Hematopoietic multipotent progenitor cell treated with erythropoietin and hydrocortisone succinate and interleukin-3 and kit ligand, for 15 days (in vitro differentiated cells): Measurements from ENCODE around the gene CKAP5.
"Not testable (repeated sequence)": the region's sequence is repeated elsewhere in the genome, so short reads cannot be mapped to it uniquely, and the experiment has no call there.

Experiments used
- DNase-seq: peaks from one replicate; pipeline ENCODE4 v3.0.0-alpha.2; 2015; ENCODE audit warnings: low spot score

The CKAP5 gene

DNA sequence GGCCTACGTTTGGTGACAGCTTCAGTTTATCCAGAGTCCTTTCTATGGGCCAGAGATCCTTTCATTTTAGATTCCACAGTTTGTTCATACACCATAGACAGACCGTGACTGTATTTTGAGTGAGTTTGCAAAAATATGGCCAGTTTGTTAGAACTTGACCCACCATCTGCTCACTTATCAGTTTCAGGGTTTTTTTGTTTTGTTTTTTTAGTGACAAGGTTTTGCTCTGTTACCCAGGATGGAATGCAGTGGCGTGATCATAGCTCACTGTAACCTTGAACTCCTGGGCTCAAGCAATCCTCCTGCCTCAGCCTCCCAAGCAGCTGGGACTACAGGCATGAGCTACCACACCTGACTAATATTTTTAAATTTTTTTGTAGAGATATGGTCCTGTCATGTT lies 9.1 kb upstream of the CKAP5 start:
- DNase-seq: no peak

DNA sequence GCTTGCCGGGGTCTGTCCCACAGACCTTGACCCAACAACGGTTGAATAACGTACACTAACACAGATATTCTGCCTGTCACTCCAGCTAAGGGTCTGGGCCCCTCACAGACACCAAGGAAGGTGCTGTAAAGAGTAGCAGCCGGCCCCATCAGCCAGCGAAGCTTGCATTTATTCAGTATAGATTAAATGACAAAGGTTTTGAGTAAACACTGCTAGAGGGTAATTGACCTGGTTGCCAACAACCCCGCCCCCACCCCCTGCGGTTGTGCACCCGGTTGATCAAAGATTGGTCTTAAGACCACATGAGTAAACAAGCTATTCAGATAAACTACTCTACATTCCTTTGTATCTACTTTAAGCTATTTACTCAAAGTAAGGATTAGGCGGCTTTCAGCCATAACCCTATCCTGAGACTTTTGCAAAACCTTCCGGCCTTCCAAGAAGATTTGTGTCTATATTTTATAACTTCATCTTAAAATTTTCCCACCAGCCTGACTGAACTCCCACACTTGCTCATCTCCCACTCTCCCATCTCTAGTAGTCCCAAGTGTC lies 4.8 kb upstream of the CKAP5 start:
- DNase-seq: no peak

DNA sequence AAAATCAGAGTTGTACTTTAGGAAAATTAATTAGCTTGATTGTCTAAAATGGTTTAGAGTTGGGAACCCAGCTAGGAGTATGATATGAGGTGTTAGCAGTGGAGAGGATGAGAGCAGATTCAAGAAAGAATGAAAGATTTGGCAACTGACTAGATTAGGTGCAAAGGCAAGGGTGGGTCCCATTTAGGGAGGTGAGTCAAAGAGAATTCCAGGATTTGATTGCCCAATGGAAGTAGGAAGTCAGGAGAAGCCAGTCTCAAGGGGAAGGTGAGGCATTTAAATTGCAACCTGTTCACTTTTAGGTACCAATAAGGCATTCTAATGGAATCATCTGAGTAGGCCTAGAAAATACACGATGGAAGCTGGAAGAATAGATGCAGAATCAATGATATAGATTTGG lies 3.6 kb upstream of the CKAP5 start:
- no peak for DNase-seq

DNA sequence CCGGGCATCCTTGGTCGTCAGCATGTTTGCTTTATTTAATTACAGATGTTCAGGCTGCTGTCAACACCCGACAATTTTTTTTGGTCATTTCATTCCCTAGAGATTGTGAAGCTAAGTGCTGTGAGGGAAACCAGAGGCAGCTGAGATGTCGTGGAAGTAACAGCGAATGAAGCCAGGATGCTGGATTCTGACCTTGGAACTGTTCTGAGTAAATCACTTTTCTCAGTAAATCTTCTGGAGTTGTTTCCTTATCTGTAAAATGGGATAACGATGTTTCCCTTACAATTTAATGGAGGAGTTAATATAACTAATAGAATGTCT lies 390 bp upstream of the CKAP5 start:
- no peak for DNase-seq

DNA sequence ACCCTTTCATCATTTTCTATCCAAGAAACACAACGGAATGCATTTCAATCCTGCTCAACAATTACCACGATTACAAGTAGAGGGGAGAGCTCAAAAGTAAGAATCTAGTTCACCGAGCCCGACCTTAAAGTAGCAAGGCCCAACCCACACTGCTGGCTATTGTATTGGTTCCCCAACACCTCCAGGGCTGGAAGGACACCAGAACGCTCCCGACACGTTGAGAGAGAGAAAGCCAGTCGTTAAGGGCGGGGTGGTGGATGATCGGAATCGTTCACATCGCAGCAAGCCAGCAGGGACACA lies 690 bp downstream of the CKAP5 start:
- DNase-seq: no peak

DNA sequence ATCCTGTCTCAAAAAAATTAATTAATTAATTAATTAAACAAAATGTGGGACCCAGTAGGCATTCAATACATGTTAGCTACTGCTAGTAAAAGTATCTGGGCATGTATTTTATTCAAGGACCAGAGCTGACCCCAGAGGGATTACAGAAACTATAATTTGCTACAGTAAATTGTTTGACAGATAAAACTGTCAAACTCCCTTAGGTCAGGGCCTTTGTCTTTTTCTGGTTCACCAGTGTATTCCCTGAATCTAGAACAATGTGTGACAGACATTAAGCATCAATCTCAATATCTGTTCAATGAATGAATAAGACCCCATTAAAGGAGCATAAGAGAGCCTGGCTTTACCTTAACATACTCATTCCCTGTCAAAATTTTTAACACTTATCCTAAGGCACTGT lies 6.0 kb downstream of the CKAP5 start:
- no peak for DNase-seq

DNA sequence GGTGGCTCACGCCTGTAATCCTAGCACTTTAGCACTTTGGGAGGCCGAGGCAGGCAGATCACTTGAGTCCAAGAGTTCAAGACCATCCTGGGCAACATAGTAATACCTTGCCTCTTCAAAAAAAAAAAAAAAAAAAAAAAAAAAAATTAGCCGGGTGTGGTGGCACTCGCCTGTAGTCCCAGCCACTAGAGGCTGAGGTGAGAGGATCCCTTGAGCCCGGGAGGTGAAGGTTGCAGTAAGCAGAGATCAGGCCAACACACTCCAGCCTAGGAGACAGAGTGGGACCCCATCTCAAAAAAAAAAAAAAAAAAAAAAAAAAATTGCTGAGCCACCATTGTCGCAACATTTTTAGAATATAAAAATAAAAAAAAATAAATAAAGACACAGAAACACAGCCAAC lies 7.6 kb downstream of the CKAP5 start:
- no peak for DNase-seq

DNA sequence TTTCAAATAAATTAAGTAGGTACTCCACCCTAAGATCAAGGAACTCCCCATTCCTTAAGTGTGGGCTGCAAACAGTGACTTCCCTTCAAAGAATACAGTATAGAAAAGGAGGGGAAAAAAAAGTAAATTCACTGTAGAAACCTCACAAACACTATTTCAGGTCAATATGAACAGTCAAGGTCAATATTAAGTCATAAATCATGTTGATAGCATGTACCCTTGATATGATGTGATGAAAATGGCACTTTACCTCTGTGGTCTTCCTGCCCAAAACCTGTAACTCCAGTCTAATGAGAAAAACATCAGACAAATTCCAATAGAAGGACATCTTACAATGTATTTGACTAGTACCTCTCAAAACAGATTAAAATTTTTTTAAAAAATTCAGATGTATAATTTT lies 8.2 kb downstream of the CKAP5 start:
- no peak for DNase-seq

DNA sequence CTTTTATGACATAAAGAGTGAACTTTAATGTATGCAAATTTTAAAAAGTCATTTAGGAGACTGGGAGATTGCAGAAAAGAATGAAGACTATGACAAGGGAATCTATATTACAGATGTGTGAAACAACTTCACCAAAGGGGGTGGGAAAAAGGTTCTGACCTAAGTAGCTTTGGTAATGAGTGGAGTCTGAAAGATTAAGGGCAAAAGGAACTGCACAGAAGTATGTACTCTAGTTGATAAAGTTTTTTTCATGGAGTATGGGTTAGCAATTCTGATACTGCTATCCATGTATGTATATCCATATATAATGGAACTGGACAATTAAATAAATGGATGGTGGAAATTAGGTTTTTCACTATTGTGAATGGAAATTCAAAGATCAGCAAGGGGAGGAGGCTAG lies 9.2 kb downstream of the CKAP5 start:
- DNase-seq: no peak

DNA sequence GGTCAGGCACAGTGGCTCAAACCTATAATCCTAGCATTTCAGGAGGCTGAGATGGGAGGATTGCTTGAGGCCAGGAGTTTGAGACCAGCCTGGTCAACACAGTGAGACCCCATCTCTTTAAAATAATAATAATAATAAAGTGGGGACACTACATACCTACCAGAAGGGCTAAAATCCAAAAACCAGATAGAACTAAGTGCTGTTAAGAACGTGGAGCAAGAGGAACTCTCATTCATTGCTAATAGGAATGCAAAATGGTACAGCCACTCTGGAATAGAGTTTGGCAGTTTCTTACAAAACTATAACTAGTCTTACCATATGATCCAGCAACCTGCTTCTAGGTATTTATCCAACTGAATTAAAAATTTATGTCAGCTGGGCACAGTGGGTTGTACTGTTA lies 9.6 kb downstream of the CKAP5 start:
- no peak for DNase-seq

DNA sequence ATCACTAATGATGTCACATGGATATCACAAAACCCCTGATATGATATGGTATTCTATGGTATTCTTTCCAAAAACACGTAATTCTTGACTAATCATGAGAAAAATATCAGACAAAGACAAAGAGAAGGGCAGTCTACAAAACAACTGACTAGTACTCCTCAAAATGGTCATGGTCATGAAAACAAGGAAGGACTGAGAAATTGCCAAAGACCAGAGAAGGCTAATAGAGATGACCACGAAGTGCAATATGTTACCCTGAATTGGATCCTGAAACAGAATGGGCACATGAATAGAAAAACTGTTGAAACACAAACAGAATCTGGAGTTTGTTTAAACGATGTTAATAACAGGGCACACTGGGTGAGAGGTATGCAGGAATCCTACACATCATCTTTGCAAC lies 10.2 kb downstream of the CKAP5 start:
- DNase-seq: no peak

DNA sequence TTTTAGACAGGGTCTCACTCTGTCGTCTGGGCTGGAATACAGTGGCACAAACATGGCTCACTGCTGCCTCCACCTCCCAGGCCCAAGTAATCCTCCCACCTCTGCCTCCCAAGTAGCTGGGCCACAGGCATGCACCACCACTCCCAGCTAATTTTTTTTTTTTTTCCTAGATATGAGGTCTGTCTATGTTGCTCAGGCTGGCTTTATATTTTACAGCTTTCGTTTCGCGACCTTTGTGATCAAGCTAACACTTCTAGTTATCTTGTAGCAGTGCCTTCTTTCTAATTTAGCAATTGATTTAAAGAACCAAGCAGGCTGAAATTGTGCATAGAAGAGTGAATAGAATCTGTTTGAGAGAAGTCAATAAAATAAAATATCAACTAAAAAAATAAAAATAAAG lies 11.3 kb downstream of the CKAP5 start:
- no peak for DNase-seq

DNA sequence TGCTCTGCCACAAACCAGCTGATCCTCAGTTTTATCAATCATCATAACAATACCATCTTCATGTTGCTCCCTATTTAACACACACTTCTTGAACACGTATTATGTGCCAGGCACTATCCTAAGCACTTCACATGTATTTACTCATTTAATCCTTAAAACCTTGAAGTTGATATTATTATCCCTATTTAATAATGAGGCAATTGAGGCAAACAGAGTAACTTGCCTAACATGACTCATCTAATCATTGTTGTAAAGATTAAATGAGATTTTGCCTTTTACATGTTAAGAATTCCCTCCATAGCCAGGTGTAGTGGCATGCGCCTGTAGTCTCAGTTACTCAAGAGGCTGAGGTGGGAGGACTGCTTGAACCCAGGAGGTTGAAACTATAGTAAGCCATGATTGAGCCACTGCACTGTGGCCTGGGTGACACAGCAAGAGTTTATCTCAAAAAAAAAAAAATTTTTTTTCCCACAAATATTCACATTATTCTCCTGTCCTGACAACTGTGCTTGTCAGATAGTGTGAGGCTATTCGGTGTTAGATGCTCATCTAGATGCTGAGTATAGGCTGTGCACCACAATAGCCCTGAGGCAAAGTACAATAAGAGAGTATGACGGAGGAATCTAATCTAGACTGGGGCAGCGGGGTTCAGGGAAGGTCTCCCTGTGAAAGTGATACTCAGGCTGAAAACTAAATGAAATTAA lies 13.4 kb downstream of the CKAP5 start:
- DNase-seq: no peak

DNA sequence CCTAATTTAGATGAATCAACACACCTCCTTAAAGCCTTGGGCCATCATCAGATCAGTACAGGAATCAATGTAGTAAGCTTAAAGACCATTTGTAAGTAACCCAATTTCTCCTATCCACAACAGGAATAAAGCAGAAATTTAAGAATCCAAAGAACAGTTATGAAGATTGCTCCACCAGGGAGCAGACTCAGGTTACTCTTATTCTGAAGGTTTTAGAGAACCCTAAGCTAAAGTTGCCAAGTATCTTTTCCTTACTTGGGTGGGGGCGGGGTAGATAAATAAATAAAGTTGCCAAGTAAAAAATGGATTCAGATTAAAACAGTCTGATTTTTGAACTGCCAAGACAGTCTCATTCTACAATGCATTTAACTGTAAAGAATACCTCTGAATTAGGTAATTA lies 18.1 kb downstream of the CKAP5 start:
- DNase-seq: no peak

DNA sequence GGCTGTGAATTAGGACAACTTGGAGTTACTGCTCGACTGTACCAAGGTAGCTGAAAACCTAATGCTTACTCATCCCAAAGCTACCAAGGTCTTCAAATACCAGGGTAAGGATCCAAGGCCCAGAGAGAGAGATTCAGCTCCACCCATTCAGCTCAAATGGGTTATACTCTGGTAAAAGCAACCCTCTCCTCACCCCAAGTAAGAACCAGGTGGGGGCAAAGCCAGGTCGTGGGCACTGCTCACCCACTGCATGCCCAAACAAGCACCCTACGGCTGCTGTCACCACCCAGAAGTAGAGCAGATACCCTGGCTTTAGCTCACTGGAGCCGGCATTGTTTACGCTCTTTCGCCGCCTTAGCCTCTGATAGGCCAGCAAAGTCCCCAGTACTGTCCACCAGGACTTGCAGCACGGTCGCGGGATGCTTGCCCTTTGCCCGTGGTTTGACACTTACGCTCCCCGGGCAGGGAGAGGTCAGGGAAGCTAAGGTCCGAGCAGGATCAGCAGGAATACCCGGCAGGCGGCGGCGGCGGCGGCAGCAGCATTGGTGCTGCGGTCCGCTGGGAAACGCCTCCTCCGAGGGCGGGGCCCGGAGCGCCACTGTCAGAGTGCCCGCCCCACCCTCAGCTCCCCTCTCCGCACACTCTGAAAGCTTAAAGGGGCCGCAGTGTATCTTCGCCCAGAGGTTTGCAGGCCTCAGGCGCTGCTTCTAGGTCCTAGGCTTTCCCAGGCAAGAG lies 19.6 kb downstream of the CKAP5 start:
- DNase-seq: peak; percentile 85

DNA sequence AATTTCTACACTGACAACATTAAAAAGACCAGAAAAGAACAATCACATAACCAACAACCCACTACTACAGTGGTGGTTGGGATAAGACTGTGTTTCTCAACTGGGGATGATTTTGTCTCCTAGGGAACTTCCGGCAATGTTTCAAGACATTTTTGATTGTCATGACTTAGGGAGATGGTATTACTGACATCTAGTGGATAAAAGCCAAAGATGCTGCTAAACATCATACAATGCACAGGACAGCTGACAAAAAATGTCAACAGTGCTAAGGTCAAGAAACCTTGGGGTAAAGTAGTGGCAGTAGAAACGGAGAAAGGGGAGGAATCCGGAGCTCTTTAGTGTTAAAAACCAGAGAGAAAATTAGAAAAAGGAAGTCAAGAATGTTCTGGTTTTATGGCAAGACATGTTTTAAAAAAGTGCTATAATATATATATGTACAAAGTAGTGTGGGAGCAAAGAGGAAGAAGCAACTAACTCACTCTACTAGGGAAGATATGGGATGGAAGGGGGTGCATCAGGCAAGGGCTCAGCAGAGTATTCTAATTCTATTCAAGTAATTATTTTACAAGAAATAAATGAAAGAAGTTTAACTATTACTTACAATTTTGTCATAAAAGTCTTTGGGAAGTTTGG lies 37.2 kb downstream of the CKAP5 start:
- DNase-seq: no peak

DNA sequence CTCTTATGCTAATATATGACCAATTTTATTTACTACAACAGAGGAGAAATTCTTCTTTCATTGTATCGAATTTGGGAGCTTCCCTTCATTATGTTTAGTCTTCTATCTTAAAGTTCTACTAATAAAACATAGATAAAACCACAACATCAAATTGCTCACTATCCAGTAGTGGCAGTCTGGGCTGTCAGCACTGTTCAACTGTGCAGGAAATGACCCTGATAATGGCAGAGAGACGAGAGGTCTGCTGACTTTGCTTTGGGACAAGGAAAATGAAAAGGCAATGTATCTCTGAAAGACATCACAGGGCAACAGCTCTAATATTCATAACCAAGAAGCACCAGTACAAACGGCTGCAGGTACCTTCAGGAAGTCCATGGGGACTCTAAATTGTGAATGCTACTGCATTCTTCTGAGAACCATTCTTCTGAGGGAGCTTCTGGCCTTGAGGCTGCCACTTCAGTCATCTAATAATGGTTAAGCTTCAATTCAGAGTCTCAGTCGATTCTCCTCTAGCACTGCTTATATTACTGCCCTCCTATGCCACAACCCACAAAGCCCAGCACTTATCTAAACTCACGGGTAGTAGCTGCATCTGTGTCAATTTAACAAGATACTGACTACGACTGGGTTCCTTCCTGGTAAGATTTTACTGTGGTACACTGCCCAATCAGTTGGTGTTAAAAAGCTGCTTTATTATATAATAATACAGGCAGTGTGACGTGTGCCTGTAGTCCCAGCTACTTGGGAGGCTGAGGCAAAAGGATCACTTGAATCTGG lies 44.2 kb downstream of the CKAP5 start:
- no peak for DNase-seq

DNA sequence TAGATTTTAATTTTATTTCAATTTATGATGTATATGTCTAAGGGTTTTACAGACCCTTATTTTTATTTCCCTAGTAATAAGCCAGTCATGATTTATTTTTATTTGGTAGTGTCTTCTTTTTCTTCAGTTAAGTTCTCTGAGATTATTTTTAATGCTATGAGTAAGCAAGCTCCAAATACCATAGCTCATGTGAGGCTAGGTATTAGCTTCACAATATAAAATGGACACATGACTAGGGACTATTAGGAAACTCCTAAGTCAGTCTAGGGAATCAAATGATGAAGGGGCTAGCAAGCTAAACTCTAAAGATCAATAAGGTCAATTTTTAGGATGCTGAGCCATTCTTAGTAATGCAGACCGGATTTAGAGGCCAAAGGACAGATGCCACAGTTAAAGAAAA lies 45.9 kb downstream of the CKAP5 start:
- DNase-seq: no peak

DNA sequence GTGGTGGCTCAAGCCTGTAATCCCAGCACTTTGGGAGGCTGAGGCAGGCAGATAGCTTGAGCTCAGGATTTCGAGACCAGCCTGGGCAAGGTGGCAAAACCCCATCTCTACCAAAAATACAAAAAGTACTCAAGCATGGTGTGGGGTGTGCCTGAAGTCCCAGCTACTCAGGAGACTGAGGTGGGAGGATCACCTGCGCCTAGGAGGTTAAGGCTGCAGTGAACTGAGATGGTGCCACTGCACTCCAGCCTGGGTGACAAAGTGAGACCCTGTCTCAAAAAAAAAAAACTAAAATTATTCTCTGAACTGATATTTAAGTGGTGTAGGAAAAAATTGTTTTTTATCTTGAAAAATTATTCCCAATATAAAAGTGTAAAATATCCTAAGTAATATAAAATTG lies 46.4 kb downstream of the CKAP5 start:
- not testable (repeated sequence) for DNase-seq

DNA sequence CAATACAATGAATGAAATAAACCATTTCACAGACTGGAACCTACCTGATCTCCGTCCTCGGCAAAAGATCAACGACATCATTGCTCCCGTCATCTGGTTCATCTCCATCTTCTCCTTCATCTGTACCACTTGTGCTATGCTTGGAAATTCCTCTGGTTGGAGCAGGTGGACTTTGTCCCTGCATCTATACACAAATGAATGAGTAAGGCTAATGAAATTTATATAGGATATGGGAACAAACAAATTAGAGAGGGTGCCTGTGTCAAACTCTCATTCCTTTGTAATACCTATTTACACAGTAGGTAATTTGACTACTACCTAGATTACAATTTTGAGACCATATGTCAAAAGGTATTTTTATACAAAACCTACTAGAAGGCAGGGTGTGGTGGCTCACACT lies 67.7 kb downstream of the CKAP5 start:
- DNase-seq: no peak

DNA sequence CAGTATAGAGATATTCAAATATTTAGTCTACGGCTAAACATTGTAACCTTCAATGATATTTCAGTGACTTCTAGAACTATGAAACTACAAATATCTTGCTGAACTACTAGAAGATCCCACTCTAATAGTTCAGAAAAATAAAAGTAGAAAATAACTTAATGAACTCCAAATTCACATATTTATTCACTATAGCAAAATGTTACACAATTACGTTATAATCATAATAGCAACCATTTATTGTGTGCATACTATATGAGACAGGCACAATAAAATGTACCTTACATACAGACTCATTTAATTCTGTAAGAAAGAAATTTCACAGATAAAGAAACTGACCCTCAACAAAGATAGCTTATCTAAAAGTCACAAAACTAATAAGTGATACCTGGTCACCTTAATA lies 69.2 kb downstream of the CKAP5 start:
- no peak for DNase-seq

DNA sequence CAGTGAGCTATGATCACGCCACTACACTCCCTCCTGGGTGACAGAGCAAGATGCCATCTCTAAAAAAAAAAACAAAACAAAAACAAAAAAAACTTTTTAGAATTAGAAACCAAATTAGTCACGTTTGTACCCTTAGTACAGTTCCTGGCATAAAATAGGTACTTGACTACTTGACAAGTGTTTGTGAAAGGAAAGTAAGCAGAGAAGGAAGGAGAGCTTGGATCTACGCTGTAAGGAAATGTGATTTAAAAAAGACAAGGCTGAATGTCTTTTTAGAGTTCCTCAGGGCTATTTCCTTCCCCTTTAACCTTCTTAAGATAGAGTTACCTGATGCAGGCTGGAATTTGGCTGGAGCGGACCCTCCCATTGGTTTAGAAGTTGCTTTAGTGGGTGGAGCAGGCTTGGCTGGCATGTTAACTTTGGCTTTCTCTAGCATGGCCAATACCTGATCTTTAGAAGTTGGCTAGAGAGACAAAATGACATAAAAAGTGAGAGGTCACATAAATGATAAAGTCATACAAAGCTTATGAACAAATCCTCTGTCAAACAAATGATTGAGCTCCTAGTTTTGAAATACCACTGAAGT lies 76.4 kb downstream of the CKAP5 start:
- no peak for DNase-seq

DNA sequence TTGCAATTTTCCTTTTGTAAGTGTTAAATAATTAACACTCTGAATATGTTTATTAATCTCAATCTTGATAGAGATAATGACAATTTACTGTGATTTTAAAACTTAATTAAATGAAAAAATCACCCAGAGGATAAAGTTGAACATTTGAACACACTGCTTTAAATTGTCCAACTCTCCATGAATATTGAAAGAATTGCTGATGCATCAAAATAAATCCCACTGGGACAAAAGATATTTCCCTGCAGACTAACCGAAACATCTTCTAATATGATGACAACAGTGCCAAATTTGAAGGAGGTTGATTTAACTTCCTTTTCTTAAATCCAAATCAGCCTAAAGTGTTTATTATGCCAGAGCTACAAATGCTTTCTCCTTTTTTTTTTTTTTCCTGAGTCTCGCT lies 79.4 kb downstream of the CKAP5 start:
- DNase-seq: no peak
